HepG2 (cell line): ENCODE data around the gene RPAP3.

Experiments
- ATF1 ChIP-seq: IDR thresholded peaks from 2 replicates; pipeline ENCODE4 v1.6.1; 2016; ENCODE audit warnings: mild to moderate bottlenecking, control low read depth
- ELF4 ChIP-seq: sonication (generic); formaldehyde crosslinking; IDR thresholded peaks from 2 replicates; pipeline ENCODE4 v1.5.0; 2020; ENCODE audit warnings: missing genetic modification reagents, mild to moderate bottlenecking, moderate library complexity, borderline replicate concordance
- ETV6 ChIP-seq: sonication (generic); formaldehyde crosslinking; conservative IDR thresholded peaks from 2 replicates; pipeline ENCODE4 v1.4.0; 2020; ENCODE audit warnings: missing genetic modification reagents
- POLR2A ChIP-seq, 2 experiments: IDR thresholded peaks; 2 replicates each; pipeline ENCODE4 v1.6.1; 2011; ENCODE audit warnings: low read depth in 2 of 2, low read length in 2 of 2, mild to moderate bottlenecking in 1 of 2, moderate library complexity in 1 of 2; ENCODE audit not compliant: insufficient read depth in 1 of 2
- ZZZ3 ChIP-seq: sonication (generic); formaldehyde crosslinking; IDR thresholded peaks from 2 replicates; pipeline ENCODE4 v1.4.0; 2020; ENCODE audit warnings: missing genetic modification reagents, mild to moderate bottlenecking, borderline replicate concordance

- TF ChIP-seq POLR2A (IDR thresholded peaks at IDR 0.05; ENCODE audit: insufficient read depth in 1 of 2, low read depth in 2 of 2, low read length in 2 of 2) = no peak
- no peak for TF ChIP-seq ATF1 (CRISPR knock-in tag)
- no peak for TF ChIP-seq ELF4 (CRISPR knock-in tag)
- no peak for TF ChIP-seq ZZZ3
- no peak for TF ChIP-seq ETV6 (CRISPR knock-in tag)
Observed at GRCh38 chr12:47707355-47707754, 1.5 kb upstream of the RPAP3 start.
